Measurements from ENCODE around the gene ZNF624.

Gene ZNF624

DNA sequence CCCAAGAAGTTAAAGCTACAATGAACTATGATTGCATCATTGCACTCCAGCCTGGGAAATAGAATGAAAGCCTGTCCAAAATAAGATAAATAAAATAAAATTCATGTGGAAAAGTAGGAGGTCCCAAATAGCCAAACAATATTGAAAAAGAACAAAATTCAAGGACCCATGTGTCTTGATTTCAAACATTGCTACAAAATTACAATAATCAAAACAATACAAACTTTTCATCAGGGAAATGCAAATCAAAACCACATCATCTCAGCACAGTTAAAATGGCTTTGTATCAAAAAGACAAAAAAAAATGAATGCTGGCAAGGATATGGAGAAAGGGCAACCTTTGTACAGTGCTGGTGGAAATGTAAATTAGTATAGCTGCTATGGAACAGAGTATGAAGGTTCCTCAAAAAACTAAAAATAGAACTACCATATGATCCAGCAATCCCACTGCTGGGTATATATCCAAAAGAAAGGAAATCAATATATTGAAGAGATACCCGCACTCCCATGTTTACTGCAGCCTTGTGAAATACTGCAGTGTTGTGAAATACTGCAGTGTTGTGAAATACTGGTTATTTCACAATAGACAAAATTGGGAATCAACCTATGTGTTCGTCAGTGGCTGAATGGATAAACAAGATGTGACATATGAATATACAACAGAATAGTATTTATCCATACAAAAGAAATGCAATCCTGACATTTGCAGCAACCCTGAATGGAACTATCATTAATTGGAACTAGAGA, 60.1 kb downstream of the ZNF624 start:
- no peak for DNase-seq (ENCODE audit: low read depth)

DNA sequence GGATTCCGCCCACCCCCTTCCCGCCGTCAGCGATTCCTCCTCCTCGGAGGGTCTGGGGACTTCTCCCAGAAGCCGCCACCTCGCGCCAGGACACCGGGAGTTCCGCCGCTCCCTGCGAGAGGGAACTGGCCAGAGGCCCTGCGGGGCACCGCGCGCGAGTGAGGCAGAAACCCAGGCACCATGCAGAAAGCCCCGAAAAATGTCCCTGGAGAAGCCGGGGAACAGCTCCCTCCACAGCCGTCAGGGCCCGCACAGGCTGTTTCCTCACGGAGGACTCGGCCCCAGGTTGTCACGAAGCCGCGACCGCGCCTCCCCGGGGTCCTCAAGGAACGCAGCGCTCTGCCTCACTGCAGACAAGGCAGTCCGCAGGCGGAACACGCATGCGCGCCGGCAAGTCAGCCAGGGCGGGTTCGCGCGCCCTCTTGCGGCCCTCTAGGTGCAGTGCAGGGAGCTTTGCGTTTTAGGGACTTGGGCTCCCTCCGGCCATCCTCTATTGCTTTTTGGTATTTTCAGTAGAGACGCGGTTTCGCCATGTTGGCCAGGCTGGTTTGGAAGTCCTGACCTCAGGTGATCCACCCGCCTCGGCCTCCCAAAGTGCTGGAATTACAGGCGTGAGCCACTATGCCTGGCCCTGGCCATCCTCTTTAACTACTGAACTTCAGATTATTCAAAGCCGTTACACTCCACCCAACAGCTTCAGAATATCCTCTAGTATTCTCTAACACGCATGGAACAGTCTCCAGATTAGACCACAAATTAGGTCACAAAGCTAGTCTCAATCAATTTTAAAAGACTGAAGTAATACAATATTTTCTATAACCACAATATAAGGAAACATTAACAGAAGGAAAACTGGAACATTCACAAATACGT, 64.3 kb downstream of the ZNF624 start:
- peak; percentile 69 for DNase-seq (ENCODE audit: low read depth)

DNA sequence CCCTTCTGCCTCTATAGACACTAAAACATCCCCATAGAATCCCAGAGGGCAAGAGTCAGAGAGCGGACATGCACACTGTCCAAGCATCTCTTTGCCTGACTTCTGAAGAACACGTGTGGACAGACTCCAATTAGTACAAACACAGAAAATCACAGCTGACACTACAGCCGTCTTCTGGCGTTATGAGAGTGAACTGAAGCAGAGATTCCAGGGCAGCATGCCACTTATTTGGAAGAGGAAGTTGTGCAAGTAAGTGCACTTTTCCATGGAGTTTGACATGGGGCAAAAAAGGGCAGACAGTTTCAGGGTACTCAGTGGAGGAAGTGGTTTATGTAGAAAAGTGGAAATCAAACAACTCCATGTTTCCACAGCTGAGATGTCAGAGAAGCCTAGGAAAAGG, 67.9 kb downstream of the ZNF624 start:
- DNase-seq (ENCODE audit: low read depth) = no peak

DNA sequence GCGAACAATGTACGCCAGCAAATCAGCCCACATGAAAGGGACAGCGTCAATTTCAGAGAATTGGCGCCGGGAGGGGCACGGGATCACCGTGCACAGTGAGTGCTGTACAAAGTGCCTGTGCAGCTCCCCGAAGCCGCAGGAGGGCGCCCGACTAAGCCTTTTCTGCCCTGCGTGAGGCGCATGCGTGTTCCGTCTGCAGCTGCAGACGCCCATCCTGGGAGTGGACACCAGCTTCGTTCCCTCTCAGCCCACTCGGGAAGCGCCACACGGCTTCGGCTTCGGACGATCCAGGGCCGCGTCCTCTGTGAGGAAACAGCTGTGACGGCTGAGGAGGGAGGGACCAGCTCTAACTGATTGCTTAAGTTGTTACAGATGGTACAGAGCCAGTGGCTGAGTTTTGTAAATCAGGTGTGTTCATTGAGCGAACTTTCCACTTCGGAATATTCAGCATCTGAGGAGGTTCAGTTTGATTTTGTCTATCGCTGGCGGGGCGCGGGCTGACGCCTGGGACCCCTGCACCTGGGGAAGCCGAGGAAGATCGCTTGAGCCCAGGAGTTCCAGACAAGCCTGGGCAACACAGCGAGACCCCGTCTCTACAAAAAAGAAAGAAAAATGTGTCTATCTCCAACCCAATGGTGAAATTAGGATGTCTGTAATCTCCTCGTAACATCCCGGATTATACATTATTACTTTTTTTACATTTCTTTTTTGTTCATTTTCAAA, 69.2 kb downstream of the ZNF624 start:
- DNase-seq (ENCODE audit: low read depth) = no peak

DNA sequence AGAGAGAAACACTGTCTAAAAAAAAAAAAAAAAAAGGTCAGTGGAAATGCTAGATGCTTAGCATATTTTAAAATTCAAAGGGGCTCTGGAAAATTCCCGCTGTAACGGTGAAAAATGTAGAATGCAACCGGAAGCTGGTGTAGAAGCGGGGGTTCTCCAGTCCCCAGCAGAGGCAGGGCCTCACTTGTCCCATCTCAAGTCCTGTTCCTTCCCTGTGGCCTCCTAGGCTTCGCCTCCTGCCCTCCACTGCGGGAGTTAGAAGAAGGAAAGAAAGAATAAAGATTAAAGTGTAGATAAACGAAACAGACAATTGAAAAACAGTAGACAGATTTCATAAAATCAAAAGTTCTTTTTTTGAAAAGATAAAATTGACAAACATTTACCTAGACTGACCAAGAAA, 69.9 kb downstream of the ZNF624 start:
- no peak for DNase-seq (ENCODE audit: low read depth)

DNA sequence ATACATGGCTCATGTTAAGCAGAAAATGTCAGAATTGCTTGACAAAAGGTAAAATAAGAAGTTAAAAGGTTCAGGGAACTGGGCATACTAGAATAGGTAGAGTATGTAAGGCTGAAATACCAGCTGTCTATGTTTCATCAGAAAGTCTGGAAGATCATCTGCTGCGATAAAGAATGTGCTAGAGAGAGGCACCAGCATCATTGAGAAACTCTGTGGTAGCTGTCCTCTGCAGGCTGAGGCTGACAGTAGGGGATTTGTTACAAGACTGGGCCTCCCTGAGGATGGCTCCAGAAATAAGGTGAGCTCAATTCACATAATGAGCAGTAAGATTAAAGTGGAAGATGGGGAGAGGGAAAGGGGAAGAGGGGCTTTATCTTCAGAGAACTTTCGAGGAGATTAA, 80.2 kb downstream of the ZNF624 start:
- DNase-seq (ENCODE audit: low read depth) = no peak

Measured in CMK (cell line).